ENCODE measurements around the gene DPPA4.

The DPPA4 gene

GRCh38 chr3:109339197-109339596 lies 1.9 kb upstream of the DPPA4 start:
- no peak for DNase-seq (ENCODE audit: low read depth)

GRCh38 chr3:109338322-109338721 lies 976 bp upstream of the DPPA4 start:
- no peak for DNase-seq (ENCODE audit: low read depth)

GRCh38 chr3:109336291-109336861 lies 970 bp downstream of the DPPA4 start:
- peak; percentile 10 for DNase-seq (ENCODE audit: low read depth)

- DNase-seq (ENCODE audit: low read depth) = no peak
Observed at GRCh38 chr3:109334572-109334971, 2.8 kb downstream of the DPPA4 start.

- no peak for DNase-seq (ENCODE audit: low read depth)
Observed at GRCh38 chr3:109331692-109332091, 5.7 kb downstream of the DPPA4 start.

- no peak for DNase-seq (ENCODE audit: low read depth)
Observed at GRCh38 chr3:109330405-109330804, 6.9 kb downstream of the DPPA4 start.

GRCh38 chr3:109328202-109328601 lies 9.1 kb downstream of the DPPA4 start:
- DNase-seq (ENCODE audit: low read depth) = no peak

- DNase-seq (ENCODE audit: low read depth) = no peak
Observed at GRCh38 chr3:109325657-109326056, 11.7 kb downstream of the DPPA4 start.

GRCh38 chr3:109325109-109325508 lies 12.2 kb downstream of the DPPA4 start:
- DNase-seq (ENCODE audit: low read depth) = no peak

GRCh38 chr3:109316162-109316730 lies 21.1 kb downstream of the DPPA4 start, which contains the start of gene DPPA2:
Gene DPPA2 (minus strand): TSS chr3:109316517. CDS start chr3:109314542, 1,975 bp downstream.
- DNase-seq (ENCODE audit: low read depth) = no peak

GRCh38 chr3:109313061-109313460 lies 24.3 kb downstream of the DPPA4 start:
- DNase-seq (ENCODE audit: low read depth) = no peak

- no peak for DNase-seq (ENCODE audit: low read depth)
Observed at GRCh38 chr3:109297496-109297895, 39.9 kb downstream of the DPPA4 start.

GRCh38 chr3:109284071-109284470 lies 53.3 kb downstream of the DPPA4 start:
- DNase-seq (ENCODE audit: low read depth) = no peak

- DNase-seq (ENCODE audit: low read depth) = no peak
Observed at GRCh38 chr3:109278546-109278945, 58.8 kb downstream of the DPPA4 start.

- no peak for DNase-seq (ENCODE audit: low read depth)
Observed at GRCh38 chr3:109278141-109278540, 59.2 kb downstream of the DPPA4 start.

All from activated T-cell treated with anti-CD3 and anti-CD28 coated beads for 48 hours (primary cell).